ENCODE measurements around the gene KRT82. TPM values are rescaled to one million over a fixed set of nuclear protein-coding genes. Genes with fewer than 3 reads are reported as not detected.

The KRT82 gene
- total RNA-seq, 4 donors from 2014 or later: not detected

DNA sequence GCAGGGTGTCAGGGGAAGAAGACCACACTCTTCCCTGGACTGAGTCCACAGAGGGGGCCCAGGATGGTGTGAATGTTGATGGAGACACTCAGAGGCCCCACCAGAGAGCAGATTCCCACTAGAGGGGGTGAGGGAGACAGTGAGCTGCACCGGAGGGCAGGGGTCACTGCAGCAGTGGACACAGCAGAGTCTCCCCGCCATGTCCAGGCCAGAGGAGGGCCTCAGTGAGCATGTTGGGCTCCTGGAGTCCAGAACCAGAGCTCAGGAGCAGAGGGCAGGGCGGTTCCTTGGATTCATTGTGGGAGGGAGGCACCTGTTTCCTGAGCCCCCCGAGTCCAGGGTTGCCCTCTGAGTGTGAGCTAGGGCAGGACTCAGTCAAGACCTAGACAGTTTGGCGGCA, 1.8 kb upstream of the KRT82 start:
- Histone ChIP-seq H3K27me3 (no peaks in the 10 kb centered on the region), H3K36me3 (no peaks in the 10 kb centered on the region), H3K27ac (no peak overlapping the region), H3K4me3 (no peak overlapping the region), H3K9me3 (no peaks in the 10 kb centered on the region), H3K4me1 (no peaks in the 10 kb centered on the region)
- in situ Hi-C loops (cut with MboI; ENCODE audit: low pct_ligation_motif_present in 1 of 4, low pct_unique_long_range_greater_than_20kb in 1 of 4, low sequenced_read_pairs in 3 of 4): no loop called here
- TF ChIP-seq, protein P1, sequence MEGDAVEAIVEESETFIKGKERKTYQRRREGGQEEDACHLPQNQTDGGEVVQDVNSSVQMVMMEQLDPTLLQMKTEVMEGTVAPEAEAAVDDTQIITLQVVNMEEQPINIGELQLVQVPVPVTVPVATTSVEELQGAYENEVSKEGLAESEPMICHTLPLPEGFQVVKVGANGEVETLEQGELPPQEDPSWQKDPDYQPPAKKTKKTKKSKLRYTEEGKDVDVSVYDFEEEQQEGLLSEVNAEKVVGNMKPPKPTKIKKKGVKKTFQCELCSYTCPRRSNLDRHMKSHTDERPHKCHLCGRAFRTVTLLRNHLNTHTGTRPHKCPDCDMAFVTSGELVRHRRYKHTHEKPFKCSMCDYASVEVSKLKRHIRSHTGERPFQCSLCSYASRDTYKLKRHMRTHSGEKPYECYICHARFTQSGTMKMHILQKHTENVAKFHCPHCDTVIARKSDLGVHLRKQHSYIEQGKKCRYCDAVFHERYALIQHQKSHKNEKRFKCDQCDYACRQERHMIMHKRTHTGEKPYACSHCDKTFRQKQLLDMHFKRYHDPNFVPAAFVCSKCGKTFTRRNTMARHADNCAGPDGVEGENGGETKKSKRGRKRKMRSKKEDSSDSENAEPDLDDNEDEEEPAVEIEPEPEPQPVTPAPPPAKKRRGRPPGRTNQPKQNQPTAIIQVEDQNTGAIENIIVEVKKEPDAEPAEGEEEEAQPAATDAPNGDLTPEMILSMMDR (IDR thresholded peaks at IDR 0.05): no peak
- no peak for TF ChIP-seq POLR2A (IDR thresholded peaks at IDR 0.05)
- no peak for TF ChIP-seq EP300 (IDR thresholded peaks at IDR 0.05; ENCODE audit: low read depth)
- intact Hi-C loops (cut with DNase I; ENCODE audit: low total_unique reads): no loop called here
- 60 to 94% methylated on average over 1 to 5 of the region's 5 CpGs for WGBS, 2 donors (ENCODE audit: low coverage in 1 of 2)
- DNase-seq: no peak

DNA sequence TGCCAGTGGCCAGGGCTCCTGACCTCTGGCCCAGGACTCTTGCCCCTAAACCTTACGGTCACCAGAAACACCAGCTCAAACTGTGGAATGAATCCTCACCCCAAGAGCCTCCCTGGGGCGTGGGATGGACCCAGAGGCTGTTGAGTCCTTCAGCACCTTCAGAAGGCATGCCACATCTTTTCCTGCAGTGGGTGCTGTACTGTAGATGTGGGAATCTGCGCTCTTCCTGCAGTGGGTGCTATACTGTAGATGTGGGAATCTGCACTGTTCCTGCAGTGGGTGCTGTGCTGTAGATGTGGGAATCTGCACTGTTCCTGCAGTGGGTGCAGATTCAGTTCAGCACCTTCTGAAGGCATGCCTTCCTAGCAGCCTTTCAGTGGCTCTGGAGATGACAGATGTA, 1.2 kb downstream of the KRT82 start:
- WGBS, 2 donors (ENCODE audit: low coverage in 1 of 2): 95% methylated on average over 3 of the region's 3 CpGs; no CpG with 5 or more reads in 1 of the 2 donors
- Histone ChIP-seq H3K4me1 (no peaks in the 10 kb centered on the region), H3K4me3 (no peak overlapping the region), H3K36me3 (no peaks in the 10 kb centered on the region), H3K27me3 (no peaks in the 10 kb centered on the region), H3K9me3 (no peaks in the 10 kb centered on the region), H3K27ac (no peak overlapping the region)
- TF ChIP-seq, protein P1 (IDR thresholded peaks at IDR 0.05): no peak
- no peak for TF ChIP-seq EP300 (IDR thresholded peaks at IDR 0.05; ENCODE audit: low read depth)
- no peak for TF ChIP-seq POLR2AphosphoS5 (IDR thresholded peaks at IDR 0.05)
- no peak for TF ChIP-seq POLR2A (IDR thresholded peaks at IDR 0.05)
- no peak for DNase-seq
- intact Hi-C loops (cut with DNase I; ENCODE audit: low total_unique reads): no loop called here
- in situ Hi-C loops (cut with MboI; ENCODE audit: low pct_ligation_motif_present in 1 of 4, low pct_unique_long_range_greater_than_20kb in 1 of 4, low sequenced_read_pairs in 3 of 4): no loop called here

DNA sequence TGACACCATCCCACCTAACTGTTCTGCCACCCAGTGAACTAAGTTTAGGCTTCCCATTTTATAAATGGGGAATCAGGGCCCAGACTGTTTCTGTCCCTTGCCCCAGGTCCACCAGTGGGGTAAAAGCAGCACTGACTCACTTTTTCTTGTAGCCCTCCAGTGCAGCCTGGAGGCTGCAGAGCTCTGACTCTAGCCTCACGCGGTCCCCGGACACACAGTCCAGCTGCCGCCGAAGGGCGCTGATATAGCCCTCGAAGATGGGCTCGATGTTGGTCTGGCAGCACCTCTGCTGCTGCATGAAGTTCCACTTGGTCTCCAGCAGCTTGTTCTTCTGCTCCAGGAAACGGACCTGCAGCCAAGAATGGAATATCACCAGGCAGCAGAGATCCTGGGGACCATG, 2.6 kb downstream of the KRT82 start:
- H3K36me3 ChIP-seq: no peaks in the 10 kb centered on the region
- no peak for DNase-seq
- H3K27ac ChIP-seq: no peak overlapping the region
- in situ Hi-C loops (cut with MboI; ENCODE audit: low pct_ligation_motif_present in 1 of 4, low pct_unique_long_range_greater_than_20kb in 1 of 4, low sequenced_read_pairs in 3 of 4) (no loop called here), intact Hi-C loops (cut with DNase I; ENCODE audit: low total_unique reads) (no loop called here)
- H3K9me3 ChIP-seq: no peaks in the 10 kb centered on the region
- no peak overlapping the region for H3K4me3 ChIP-seq
- no peaks in the 10 kb centered on the region for H3K4me1 ChIP-seq
- WGBS, 2 donors (ENCODE audit: low coverage in 1 of 2): 94% methylated on average over 9 of the region's 9 CpGs; no CpG with 5 or more reads in 1 of the 2 donors
- TF ChIP-seq EP300 (IDR thresholded peaks at IDR 0.05; ENCODE audit: low read depth) (no peak), POLR2A (IDR thresholded peaks at IDR 0.05) (no peak), POLR2AphosphoS5 (IDR thresholded peaks at IDR 0.05) (no peak)
- TF ChIP-seq, protein P1 (IDR thresholded peaks at IDR 0.05): no peak
- H3K27me3 ChIP-seq: no peaks in the 10 kb centered on the region

DNA sequence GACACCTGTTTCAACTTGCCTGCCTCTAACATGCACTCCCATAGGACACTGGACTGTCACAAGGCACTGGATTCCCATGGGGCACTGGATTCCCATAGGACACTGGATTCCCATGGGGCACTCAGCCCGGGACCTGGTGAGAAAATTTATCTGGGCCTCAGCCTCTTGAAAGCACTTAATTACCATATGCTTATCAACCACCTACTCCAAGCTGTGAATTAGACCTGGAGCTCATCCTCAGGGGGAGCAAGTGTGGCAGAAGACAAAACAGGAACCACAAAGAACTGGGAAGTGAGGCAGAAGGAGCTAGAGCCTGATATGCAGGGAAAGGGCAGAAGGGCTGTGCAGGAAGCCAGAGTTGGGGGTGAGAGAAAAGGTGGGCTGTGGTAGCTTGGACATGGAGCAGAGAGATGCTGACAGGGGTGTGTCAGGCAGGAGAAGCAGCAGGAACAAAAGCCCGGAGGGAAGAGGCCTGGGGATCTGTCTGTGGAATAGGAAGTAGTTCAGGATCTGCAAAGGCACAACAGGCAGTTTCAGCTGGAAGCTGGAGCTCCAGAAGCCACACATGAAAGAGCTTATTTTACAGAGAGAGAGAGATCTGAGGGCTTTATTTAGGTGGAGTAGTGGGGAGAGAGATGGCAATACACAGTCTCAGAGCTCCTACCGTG, 3.1 kb downstream of the KRT82 start:
- in situ Hi-C loops (cut with MboI; ENCODE audit: low pct_ligation_motif_present in 1 of 4, low pct_unique_long_range_greater_than_20kb in 1 of 4, low sequenced_read_pairs in 3 of 4): no loop called here
- 63 to 71% methylated on average over 2 to 3 of the region's 3 CpGs for WGBS, 2 donors (ENCODE audit: low coverage in 1 of 2)
- no peaks in the 10 kb centered on the region for H3K4me1 ChIP-seq
- no peaks in the 10 kb centered on the region for H3K9me3 ChIP-seq
- no peak overlapping the region for H3K4me3 ChIP-seq
- intact Hi-C loops (cut with DNase I; ENCODE audit: low total_unique reads): no loop called here
- DNase-seq: no peak
- H3K27me3 ChIP-seq: no peaks in the 10 kb centered on the region
- no peak for TF ChIP-seq POLR2A (IDR thresholded peaks at IDR 0.05)
- no peak for TF ChIP-seq POLR2AphosphoS5 (IDR thresholded peaks at IDR 0.05)
- no peak for TF ChIP-seq EP300 (IDR thresholded peaks at IDR 0.05; ENCODE audit: low read depth)
- TF ChIP-seq, protein P1 (IDR thresholded peaks at IDR 0.05): no peak
- no peaks in the 10 kb centered on the region for H3K36me3 ChIP-seq
- H3K27ac ChIP-seq: no peak overlapping the region

Data from transverse colon (tissue), 4 donors.